Hepatocyte (in vitro differentiated cells): ENCODE results near the gene SCG3.

Experiments used
- EZH2 ChIP-seq: fragments of 200-600 bp; sonication (generic); IDR thresholded peaks from 2 replicates; pipeline ENCODE4 v1.6.1; 2016; ENCODE audit warnings: antibody characterized with exemption, mild to moderate bottlenecking, borderline replicate concordance
- EZH2phosphoT487 ChIP-seq: fragments of 200-600 bp; sonication (generic); IDR thresholded peaks from one replicate; pipeline ENCODE4 v1.6.1; 2018; ENCODE audit warnings: antibody characterized with exemption, mild to moderate bottlenecking, low read depth, moderate library complexity; ENCODE audit not compliant: unreplicated experiment, severe bottlenecking
- TF ChIP-seq, protein P1 (sequence below): fragments of 200-600 bp; sonication (generic); IDR thresholded peaks from 2 replicates; pipeline ENCODE4 v1.5.1; 2016; ENCODE audit warnings: antibody characterized with exemption, mild to moderate bottlenecking; ENCODE audit not compliant: poor library complexity

DNA sequence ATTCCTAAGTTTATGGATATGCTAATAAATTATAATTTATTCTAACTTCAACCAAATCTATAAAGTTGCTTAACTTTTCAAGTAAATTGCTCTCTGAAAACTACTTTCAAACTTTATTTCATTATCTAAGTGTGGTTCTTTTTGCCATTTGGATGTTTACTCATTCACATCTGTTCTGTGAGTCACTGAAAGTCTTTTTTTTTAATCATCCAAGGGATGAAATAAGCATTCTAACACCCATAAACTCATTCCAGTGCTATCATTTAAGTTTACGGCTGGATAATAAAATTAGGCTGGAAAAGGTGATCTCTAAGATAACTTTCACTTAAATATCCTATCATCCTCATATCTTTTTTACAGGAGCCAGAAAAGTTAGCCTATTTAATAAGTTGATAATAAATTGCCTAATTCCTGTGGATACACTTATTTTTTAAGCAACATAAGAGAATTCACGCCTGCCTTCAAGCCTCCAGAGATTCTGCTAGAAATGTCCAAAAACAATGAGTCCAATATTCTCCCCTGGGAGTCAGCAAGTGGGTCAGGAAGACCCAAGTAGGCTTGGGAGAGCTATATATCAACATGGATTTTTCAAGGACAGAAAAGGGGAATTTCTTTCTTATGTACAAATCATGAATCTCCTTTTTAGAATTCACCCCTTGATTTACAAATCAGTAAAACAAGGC is 25.8 kb downstream of the SCG3 start:
- TF ChIP-seq EZH2phosphoT487 (no peak), EZH2 (no peak)
- TF ChIP-seq, protein P1, sequence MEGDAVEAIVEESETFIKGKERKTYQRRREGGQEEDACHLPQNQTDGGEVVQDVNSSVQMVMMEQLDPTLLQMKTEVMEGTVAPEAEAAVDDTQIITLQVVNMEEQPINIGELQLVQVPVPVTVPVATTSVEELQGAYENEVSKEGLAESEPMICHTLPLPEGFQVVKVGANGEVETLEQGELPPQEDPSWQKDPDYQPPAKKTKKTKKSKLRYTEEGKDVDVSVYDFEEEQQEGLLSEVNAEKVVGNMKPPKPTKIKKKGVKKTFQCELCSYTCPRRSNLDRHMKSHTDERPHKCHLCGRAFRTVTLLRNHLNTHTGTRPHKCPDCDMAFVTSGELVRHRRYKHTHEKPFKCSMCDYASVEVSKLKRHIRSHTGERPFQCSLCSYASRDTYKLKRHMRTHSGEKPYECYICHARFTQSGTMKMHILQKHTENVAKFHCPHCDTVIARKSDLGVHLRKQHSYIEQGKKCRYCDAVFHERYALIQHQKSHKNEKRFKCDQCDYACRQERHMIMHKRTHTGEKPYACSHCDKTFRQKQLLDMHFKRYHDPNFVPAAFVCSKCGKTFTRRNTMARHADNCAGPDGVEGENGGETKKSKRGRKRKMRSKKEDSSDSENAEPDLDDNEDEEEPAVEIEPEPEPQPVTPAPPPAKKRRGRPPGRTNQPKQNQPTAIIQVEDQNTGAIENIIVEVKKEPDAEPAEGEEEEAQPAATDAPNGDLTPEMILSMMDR = no peak
